Panc1 (cell line): ENCODE measurements around the gene SCRN3. TPM values are rescaled to one million over a fixed set of nuclear protein-coding genes. Genes with fewer than 3 reads are reported as not detected.

ENCODE experiments used
- ATAC-seq: fragments of 200-7000 bp; cut with Tn5 transposase; 2 replicates; pipeline ENCODE4 v1.9.1; 2020; ENCODE audit warnings: mild to moderate bottlenecking, moderate library complexity
- BruUV-seq: library from RNA; stranded (reverse); fragments of 400-500 nt; replicated peaks from 2 replicates; lab custom pipeline; 2021; lab: Mats Ljungman, UMichigan
- CTCF ChIA-PET: fragments of 300-600 bp; sonication (Branson Sonifier 250); formaldehyde crosslinking; loops from one replicate; lab custom pipeline; 2022; ENCODE audit warnings: antibody characterized with exemption; lab: Charles Lee
- POLR2A ChIA-PET: fragments of 300-600 bp; sonication (Branson Sonifier 250); formaldehyde crosslinking; loops from one replicate; lab custom pipeline; 2022; ENCODE audit warnings: antibody characterized with exemption; lab: Charles Lee
- DNase-seq: peaks from one replicate; pipeline ENCODE4 v3.0.0-alpha.2; 2010; ENCODE audit warnings: low read depth, low spot score
- H3K27ac ChIP-seq: 2 replicates; pipeline ENCODE4 v1.5.1; 2011; ENCODE audit warnings: mild to moderate bottlenecking, low read length, inconsistent platforms
- H3K27me3 ChIP-seq: fragments of 200-500 bp; sonication (Bioruptor generic); 2 replicates; pipeline ENCODE4 v1.6.0; 2014; ENCODE audit warnings: low read length, inconsistent platforms; ENCODE audit not compliant: control insufficient read depth, insufficient read depth
- H3K36me3 ChIP-seq: fragments of 200-500 bp; sonication (Bioruptor generic); 2 replicates; pipeline ENCODE4 v1.5.1; 2014; ENCODE audit warnings: inconsistent platforms, mild to moderate bottlenecking, low read length, moderate library complexity; ENCODE audit not compliant: control insufficient read depth, insufficient read depth
- H3K4me1 ChIP-seq: 2 replicates; pipeline ENCODE4 v1.5.1; 2011; ENCODE audit warnings: inconsistent platforms, mild to moderate bottlenecking, low read length, moderate library complexity; ENCODE audit not compliant: control insufficient read depth, insufficient read depth
- H3K4me3 ChIP-seq, 2 experiments: 2 replicates each; pipeline ENCODE4 v1.5.1; 2011 to 2012; ENCODE audit warnings: low read depth in 2 of 2, low read length in 2 of 2, mild to moderate bottlenecking in 2 of 2, inconsistent platforms in 1 of 2, moderate library complexity in 1 of 2
- H3K9me3 ChIP-seq: fragments of 200-500 bp; sonication (Bioruptor generic); 2 replicates; pipeline ENCODE4 v1.5.1; 2014; ENCODE audit warnings: low read depth, mild to moderate bottlenecking, inconsistent platforms, low read length, moderate library complexity; ENCODE audit not compliant: control insufficient read depth, insufficient read depth
- POLR2AphosphoS5 ChIP-seq: IDR thresholded peaks from 2 replicates; pipeline ENCODE4 v1.6.1; 2012; ENCODE audit warnings: mild to moderate bottlenecking, low read depth, low read length, moderate library complexity
- SIN3A ChIP-seq: IDR thresholded peaks from 2 replicates; pipeline ENCODE4 v1.6.1; 2012; ENCODE audit warnings: low read depth, mild to moderate bottlenecking, low read length, moderate library complexity, borderline replicate concordance; ENCODE audit not compliant: insufficient read depth
- TCF7L2 ChIP-seq: IDR thresholded peaks from 2 replicates; pipeline ENCODE4 v1.6.1; 2011; ENCODE audit warnings: mild to moderate bottlenecking, low read depth, low read length, inconsistent platforms
- in situ Hi-C: cut with HindIII; loops from 2 replicates; pipeline ENCODE4 v1.10.0; 2016; ENCODE audit warnings: low sequenced_read_pairs, low pct_unique_long_range_greater_than_20kb
- intact Hi-C: fragments of 100-400 bp; cut with micrococcal nuclease; formaldehyde crosslinking; loops from one replicate; pipeline ENCODE4 v1.10.0; 2022; ENCODE audit not compliant: unreplicated experiment
- total RNA-seq: library from RNA; stranded (reverse); gene quantifications from one replicate; pipeline ENCODE4 v1.2.1, GENCODE V29; 2021; ENCODE audit not compliant: unreplicated experiment
- TF ChIP-seq, protein P1 (sequence below): fragments of 450-650 bp; IDR thresholded peaks from 2 replicates; pipeline ENCODE4 v1.5.1; 2017; ENCODE audit warnings: mild to moderate bottlenecking
- TF ChIP-seq, protein P2 (sequence below), 2 experiments: IDR thresholded peaks; 2 replicates each; pipeline ENCODE4 v1.6.1; 2011 to 2012; ENCODE audit warnings: low read depth in 2 of 2, control low read depth in 1 of 2, low read length in 1 of 2, mild to moderate bottlenecking in 1 of 2, moderate library complexity in 1 of 2; ENCODE audit not compliant: insufficient read depth in 1 of 2

The SCRN3 gene
- total RNA-seq, 1 experiment from 2014 or later, result 16.2 TPM

DNA sequence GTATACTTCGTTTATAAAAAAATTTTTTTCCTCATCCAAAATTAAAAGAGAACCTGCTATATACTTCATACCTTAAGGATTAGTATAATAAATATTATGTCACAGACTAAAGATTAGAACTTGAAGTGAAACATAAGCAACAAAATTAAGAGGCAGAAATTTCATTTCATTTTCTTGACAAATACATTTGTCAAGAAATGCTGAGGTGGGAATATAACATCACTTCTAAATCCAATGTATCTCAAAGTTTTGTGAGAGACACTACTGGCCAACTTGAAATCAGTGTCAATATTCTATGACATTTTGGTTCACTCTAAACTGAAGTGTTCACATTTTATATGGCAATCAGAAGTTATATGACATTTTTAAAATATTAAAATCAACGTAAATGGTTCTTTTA, 43.8 kb downstream of the SCRN3 start:
- ChIA-PET CTCF (no interaction called here), POLR2A (no interaction called here)

DNA sequence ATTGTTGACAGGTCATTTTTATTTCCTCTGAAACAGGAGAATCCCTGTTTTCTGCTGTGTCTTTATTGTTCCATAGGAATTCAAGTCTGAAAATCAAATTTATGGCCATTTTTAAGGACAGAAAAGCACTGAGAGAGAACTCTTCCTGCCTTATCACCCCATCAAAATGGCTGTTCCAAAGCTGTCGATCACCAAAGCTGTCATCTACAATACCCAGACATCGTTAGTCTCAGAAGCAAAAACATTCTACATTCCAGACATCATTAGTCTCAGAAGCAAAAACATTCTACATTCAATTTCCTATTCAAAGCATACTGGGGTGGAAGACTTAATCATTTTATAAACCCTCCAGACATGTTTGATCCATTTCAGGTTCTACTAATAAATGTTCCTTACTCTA, 44.4 kb downstream of the SCRN3 start:
- Histone ChIP-seq H3K9me3 (no peaks in the 10 kb centered on the region), H3K27ac (no peak overlapping the region), H3K4me1 (peaks cover 5% of the 10 kb centered on the region), H3K4me3 (no peak overlapping the region), H3K36me3 (no peaks in the 10 kb centered on the region), H3K27me3 (no peaks in the 10 kb centered on the region)
- TF ChIP-seq, protein P1, sequence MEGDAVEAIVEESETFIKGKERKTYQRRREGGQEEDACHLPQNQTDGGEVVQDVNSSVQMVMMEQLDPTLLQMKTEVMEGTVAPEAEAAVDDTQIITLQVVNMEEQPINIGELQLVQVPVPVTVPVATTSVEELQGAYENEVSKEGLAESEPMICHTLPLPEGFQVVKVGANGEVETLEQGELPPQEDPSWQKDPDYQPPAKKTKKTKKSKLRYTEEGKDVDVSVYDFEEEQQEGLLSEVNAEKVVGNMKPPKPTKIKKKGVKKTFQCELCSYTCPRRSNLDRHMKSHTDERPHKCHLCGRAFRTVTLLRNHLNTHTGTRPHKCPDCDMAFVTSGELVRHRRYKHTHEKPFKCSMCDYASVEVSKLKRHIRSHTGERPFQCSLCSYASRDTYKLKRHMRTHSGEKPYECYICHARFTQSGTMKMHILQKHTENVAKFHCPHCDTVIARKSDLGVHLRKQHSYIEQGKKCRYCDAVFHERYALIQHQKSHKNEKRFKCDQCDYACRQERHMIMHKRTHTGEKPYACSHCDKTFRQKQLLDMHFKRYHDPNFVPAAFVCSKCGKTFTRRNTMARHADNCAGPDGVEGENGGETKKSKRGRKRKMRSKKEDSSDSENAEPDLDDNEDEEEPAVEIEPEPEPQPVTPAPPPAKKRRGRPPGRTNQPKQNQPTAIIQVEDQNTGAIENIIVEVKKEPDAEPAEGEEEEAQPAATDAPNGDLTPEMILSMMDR, result no peak
- TF ChIP-seq, protein P2, sequence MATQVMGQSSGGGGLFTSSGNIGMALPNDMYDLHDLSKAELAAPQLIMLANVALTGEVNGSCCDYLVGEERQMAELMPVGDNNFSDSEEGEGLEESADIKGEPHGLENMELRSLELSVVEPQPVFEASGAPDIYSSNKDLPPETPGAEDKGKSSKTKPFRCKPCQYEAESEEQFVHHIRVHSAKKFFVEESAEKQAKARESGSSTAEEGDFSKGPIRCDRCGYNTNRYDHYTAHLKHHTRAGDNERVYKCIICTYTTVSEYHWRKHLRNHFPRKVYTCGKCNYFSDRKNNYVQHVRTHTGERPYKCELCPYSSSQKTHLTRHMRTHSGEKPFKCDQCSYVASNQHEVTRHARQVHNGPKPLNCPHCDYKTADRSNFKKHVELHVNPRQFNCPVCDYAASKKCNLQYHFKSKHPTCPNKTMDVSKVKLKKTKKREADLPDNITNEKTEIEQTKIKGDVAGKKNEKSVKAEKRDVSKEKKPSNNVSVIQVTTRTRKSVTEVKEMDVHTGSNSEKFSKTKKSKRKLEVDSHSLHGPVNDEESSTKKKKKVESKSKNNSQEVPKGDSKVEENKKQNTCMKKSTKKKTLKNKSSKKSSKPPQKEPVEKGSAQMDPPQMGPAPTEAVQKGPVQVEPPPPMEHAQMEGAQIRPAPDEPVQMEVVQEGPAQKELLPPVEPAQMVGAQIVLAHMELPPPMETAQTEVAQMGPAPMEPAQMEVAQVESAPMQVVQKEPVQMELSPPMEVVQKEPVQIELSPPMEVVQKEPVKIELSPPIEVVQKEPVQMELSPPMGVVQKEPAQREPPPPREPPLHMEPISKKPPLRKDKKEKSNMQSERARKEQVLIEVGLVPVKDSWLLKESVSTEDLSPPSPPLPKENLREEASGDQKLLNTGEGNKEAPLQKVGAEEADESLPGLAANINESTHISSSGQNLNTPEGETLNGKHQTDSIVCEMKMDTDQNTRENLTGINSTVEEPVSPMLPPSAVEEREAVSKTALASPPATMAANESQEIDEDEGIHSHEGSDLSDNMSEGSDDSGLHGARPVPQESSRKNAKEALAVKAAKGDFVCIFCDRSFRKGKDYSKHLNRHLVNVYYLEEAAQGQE (IDR thresholded peaks at IDR 0.05; ENCODE audit: insufficient read depth in 1 of 2, low read depth in 2 of 2, low read length in 1 of 2), result no peak
- no peak for TF ChIP-seq SIN3A
- no peak for TF ChIP-seq TCF7L2
- no peak for TF ChIP-seq POLR2AphosphoS5
- no peak for ATAC-seq
- intact Hi-C loops, result loop anchor here (5.0 kb wide), 1 partner anchor 83 kb away; no protein-coding TSS in a partner anchor
- CTCF ChIA-PET, result no interaction called here
- POLR2A ChIA-PET, result no interaction called here
- in situ Hi-C loops, result no loop called here
- no TSS peak for BruUV-seq
- no peak for DNase-seq

More for the DNA sequence above, 43.8 kb downstream of the SCRN3 start:
- in situ Hi-C loops, result no loop called here
- no peaks in the 10 kb centered on the region for H3K27me3 ChIP-seq
- ATAC-seq (no peak), DNase-seq (no peak)
- no peaks in the 10 kb centered on the region for H3K9me3 ChIP-seq
- H3K27ac ChIP-seq, result no peak overlapping the region
- no peak overlapping the region for H3K4me3 ChIP-seq
- H3K36me3 ChIP-seq, result no peaks in the 10 kb centered on the region
- intact Hi-C loops, result no loop called here
- TF ChIP-seq, protein P1, result no peak
- TF ChIP-seq SIN3A, result no peak
- H3K4me1 ChIP-seq, result peaks cover 5% of the 10 kb centered on the region
- no TSS peak for BruUV-seq
